ENCODE data around the gene REG3G. TPM values are rescaled to one million over a fixed set of nuclear protein-coding genes. Genes with fewer than 3 reads are reported as not detected.
A peak's percentile ranks its signal among the peaks of the same experiment; 100 is the strongest.

Gene REG3G
- total and polyA plus RNA-seq, 5 donors, result not detected

DNA sequence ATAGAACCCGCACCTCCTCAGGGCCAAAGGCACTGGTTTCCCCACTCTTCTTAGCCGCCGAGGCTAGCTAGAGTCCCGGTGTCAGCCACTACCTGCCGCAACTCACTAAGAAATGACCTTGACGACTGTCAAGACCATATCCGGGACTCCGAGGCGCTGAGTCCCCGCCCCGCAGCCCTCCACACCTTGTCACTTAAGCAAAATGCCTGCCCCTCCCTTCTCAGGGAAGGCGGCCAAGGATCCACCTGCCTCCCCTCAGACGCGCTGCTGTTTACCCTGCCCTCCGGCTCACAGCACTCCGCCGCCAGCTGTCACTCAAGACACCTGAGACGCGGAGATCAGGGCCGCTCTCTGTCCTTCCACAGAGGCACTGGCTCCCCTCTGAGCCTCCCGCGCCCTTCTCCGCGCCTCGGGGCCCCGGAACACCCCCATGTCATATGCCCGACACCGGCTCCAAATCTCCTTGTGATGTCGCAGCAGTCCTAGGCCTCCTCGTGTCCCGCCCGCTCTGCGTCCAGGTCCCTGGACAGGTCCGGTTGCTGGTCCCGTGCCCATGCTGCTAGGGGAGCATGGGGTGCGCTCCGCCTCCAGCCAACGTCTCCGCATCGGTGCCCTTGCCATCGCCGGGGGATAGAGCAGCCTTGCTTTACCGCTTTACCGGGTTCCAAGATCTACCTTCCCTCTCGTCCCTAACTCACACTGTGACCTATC, 32.5 kb upstream of the REG3G start:
- Histone ChIP-seq H3K27ac (ENCODE audit: low read length) (no peak overlapping the region), H3K9me3 (ENCODE audit: control insufficient read depth, low read length) (no peaks in the 10 kb centered on the region), H3K27me3 (ENCODE audit: control insufficient read depth, insufficient read depth) (no peaks in the 10 kb centered on the region), H3K4me3 (ENCODE audit: low read length) (no peak overlapping the region), H3K4me1 (ENCODE audit: control insufficient read depth, insufficient read depth, low read length) (no peaks in the 10 kb centered on the region)
- DNase-seq (peak in 1 of 3 donors; percentile 30), ATAC-seq (peak in 1 of 2 donors; percentile 26)
- intact Hi-C loops (cut with DNase I), result no loop called here
- WGBS, result 2% methylated on average over 45 of the region's 45 CpGs

DNA sequence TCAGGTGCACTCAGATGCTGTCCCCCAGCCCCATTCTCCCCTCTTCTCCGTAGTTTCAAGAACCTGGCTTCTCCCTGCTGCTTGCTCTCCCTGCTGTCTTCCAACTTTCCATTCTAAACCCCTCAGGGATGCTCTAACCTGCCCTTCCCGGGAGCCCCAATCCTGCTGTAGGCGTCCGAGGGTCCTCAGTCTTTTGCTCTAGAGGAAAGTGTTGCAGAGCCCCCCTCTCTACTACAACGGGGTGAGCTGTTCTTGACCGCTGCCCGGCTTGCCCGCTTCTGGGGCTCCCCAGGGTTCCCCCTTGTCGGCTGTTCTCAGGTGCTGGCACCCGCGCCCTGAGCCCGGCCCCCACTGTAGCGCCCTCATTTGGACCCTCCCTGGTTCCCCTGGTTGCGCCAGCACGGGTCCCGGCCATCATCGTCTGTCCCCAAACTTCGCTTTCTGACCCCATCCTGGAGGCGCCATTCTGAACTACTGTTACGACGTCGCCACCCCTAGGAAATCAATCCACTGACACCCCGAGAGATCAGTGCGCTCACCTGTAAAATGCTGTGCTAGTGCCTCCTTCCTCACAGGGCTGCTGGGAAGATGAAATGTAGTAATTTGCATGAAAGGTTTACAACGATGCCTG, 31.9 kb upstream of the REG3G start:
- Histone ChIP-seq H3K27me3 (ENCODE audit: control insufficient read depth, insufficient read depth) (no peaks in the 10 kb centered on the region), H3K4me1 (ENCODE audit: control insufficient read depth, insufficient read depth, low read length) (no peaks in the 10 kb centered on the region), H3K9me3 (ENCODE audit: control insufficient read depth, low read length) (no peaks in the 10 kb centered on the region), H3K4me3 (ENCODE audit: low read length) (no peak overlapping the region), H3K27ac (ENCODE audit: low read length) (no peak overlapping the region)
- WGBS, result 23% methylated on average over 25 of the region's 25 CpGs
- intact Hi-C loops (cut with DNase I), result no loop called here
- ATAC-seq (no peak), DNase-seq (no peak)

DNA sequence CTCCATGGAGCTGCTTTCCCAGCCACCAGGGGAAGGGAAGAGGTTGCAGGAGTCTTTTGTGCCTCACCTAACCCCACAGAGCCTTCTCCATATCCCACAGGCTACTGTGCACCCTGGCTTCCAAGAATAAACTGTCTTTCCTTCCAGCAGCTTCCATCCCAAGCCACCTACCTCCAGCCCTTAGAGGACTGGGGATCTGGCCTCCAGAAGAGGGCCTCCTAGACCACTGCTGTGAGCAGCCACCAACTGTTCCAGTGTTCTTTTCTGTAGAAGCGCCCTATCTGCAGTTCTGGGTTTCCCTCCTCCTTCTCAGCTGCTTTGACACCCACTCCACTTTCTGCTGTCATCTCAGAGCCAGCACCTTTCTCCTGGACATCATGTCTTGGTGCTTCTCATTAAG, 30.7 kb upstream of the REG3G start:
- Histone ChIP-seq H3K9me3 (ENCODE audit: control insufficient read depth, low read length) (no peaks in the 10 kb centered on the region), H3K4me1 (ENCODE audit: control insufficient read depth, insufficient read depth, low read length) (no peaks in the 10 kb centered on the region), H3K27ac (ENCODE audit: low read length) (no peak overlapping the region), H3K27me3 (ENCODE audit: control insufficient read depth, insufficient read depth) (no peaks in the 10 kb centered on the region), H3K4me3 (ENCODE audit: low read length) (no peak overlapping the region)
- DNase-seq, result no peak
- WGBS, result 75% methylated on average over 1 of the region's 1 CpG
- ATAC-seq, result no peak
- intact Hi-C loops (cut with DNase I), result no loop called here

DNA sequence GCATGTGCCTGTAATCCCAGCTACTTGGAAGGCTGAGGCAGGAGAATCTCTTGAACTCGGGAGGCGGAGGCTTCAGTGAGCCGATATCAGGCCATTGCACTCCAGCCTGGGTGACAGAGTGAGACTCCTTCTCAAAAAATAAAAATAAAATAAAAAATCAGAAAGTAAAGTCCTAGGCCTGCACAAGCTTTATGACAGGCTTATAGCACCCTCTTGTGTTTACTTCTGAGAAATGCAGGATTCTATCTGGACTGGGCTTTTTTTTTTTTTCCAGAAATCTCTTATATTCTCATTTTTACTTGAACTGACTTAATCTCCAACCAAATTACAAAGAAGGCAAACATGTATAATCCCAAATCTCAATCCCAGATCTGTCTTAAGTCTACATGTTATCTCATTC, 26.1 kb upstream of the REG3G start:
- WGBS, result 34% methylated on average over 3 of the region's 3 CpGs
- intact Hi-C loops (cut with DNase I), result no loop called here
- ATAC-seq, result no peak
- Histone ChIP-seq H3K9me3 (ENCODE audit: control insufficient read depth, low read length) (no peaks in the 10 kb centered on the region), H3K4me3 (ENCODE audit: low read length) (no peak overlapping the region), H3K4me1 (ENCODE audit: control insufficient read depth, insufficient read depth, low read length) (no peaks in the 10 kb centered on the region), H3K27me3 (ENCODE audit: control insufficient read depth, insufficient read depth) (no peaks in the 10 kb centered on the region), H3K27ac (ENCODE audit: low read length) (no peak overlapping the region)
- DNase-seq, result no peak

DNA sequence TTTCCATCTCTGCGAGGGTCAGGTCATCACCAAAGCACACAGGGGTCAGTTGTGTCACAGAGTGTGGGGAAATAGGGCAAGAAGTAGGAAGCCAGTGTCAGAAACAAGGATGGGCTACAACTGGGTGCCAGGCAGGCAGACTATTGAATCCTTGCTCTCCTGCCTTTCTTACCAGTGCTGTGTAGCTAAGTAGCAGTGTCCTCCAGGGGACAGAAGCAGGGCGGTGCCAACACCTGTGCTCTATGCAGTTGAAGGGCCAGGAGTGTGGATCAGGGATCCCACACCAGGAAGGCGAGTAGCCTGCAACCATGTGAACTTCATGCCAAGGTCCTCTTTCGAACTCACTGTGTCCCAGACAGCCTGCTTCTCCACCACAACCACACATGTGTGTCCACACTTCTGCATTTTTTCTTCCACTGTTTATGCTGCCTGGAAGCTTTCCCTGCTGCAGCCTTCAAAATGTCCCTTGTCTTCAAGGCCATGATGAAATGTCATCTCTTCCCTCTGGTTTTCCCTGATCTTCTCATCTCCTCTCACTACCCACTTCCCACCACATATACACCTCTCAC, 25.4 kb upstream of the REG3G start:
- Histone ChIP-seq H3K27ac (ENCODE audit: low read length) (no peak overlapping the region), H3K4me3 (ENCODE audit: low read length) (no peak overlapping the region), H3K9me3 (ENCODE audit: control insufficient read depth, low read length) (no peaks in the 10 kb centered on the region), H3K4me1 (ENCODE audit: control insufficient read depth, insufficient read depth, low read length) (no peaks in the 10 kb centered on the region), H3K27me3 (ENCODE audit: control insufficient read depth, insufficient read depth) (no peaks in the 10 kb centered on the region)
- ATAC-seq (no peak), DNase-seq (no peak)
- intact Hi-C loops (cut with DNase I), result no loop called here
- WGBS, result 73% methylated on average over 4 of the region's 4 CpGs

GRCh38 chr2:79001285-79001684, 24.2 kb upstream of the REG3G start:
- Histone ChIP-seq H3K4me1 (ENCODE audit: control insufficient read depth, insufficient read depth, low read length) (no peaks in the 10 kb centered on the region), H3K9me3 (ENCODE audit: control insufficient read depth, low read length) (no peaks in the 10 kb centered on the region), H3K27me3 (ENCODE audit: control insufficient read depth, insufficient read depth) (no peaks in the 10 kb centered on the region), H3K27ac (ENCODE audit: low read length) (no peak overlapping the region), H3K4me3 (ENCODE audit: low read length) (no peak overlapping the region)
- 75% methylated on average over 1 of the region's 1 CpG for WGBS
- intact Hi-C loops (cut with DNase I), result no loop called here
- ATAC-seq (no peak), DNase-seq (no peak)

GRCh38 chr2:79004680-79005079, 20.8 kb upstream of the REG3G start:
- 52% methylated on average over 5 of the region's 5 CpGs for WGBS
- no peaks in the 10 kb centered on the region for H3K27me3 ChIP-seq (ENCODE audit: control insufficient read depth, insufficient read depth)

GRCh38 chr2:79005216-79005615, 20.3 kb upstream of the REG3G start:
- H3K4me1 ChIP-seq (ENCODE audit: control insufficient read depth, insufficient read depth, low read length), result no peaks in the 10 kb centered on the region
- WGBS, result 37% methylated on average over 3 of the region's 3 CpGs
- no peak overlapping the region for H3K4me3 ChIP-seq (ENCODE audit: low read length)
- H3K27ac ChIP-seq (ENCODE audit: low read length), result no peak overlapping the region
- DNase-seq (no peak), ATAC-seq (no peak)
- H3K9me3 ChIP-seq (ENCODE audit: control insufficient read depth, low read length), result no peaks in the 10 kb centered on the region
- intact Hi-C loops (cut with DNase I), result no loop called here
- H3K27me3 ChIP-seq (ENCODE audit: control insufficient read depth, insufficient read depth), result no peaks in the 10 kb centered on the region

More at GRCh38 chr2:79004680-79005079, 20.8 kb upstream of the REG3G start:
- DNase-seq, result no peak
- no peak overlapping the region for H3K4me3 ChIP-seq (ENCODE audit: low read length)
- no peak for ATAC-seq
- intact Hi-C loops (cut with DNase I), result no loop called here
- H3K4me1 ChIP-seq (ENCODE audit: control insufficient read depth, insufficient read depth, low read length), result no peaks in the 10 kb centered on the region
- H3K9me3 ChIP-seq (ENCODE audit: control insufficient read depth, low read length), result no peaks in the 10 kb centered on the region
- H3K27ac ChIP-seq (ENCODE audit: low read length), result no peak overlapping the region

DNA sequence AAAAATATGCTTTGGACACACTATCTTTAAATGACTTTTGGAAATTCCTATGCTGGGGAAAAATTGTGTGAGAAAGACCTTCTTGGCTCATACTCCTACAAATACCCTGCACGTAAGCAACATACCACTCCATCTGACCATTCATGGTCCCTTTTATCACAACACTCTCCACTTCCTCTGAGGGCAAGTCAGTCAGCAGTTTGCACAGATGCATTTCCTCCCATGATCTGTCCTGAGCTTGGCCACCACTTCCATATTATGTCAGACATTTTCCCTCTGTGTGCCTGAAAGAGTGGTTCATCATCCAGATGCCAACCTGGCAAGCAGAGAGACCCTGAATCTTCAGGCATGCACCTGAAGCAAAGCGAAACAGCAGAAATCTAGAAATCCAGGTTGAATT, 16.1 kb upstream of the REG3G start:
- DNase-seq (no peak), ATAC-seq (no peak)
- WGBS, result 61% methylated on average over 2 of the region's 2 CpGs
- Histone ChIP-seq H3K9me3 (ENCODE audit: control insufficient read depth, low read length) (no peaks in the 10 kb centered on the region), H3K27ac (ENCODE audit: low read length) (no peak overlapping the region), H3K27me3 (ENCODE audit: control insufficient read depth, insufficient read depth) (no peaks in the 10 kb centered on the region), H3K4me3 (ENCODE audit: low read length) (no peak overlapping the region), H3K4me1 (ENCODE audit: control insufficient read depth, insufficient read depth, low read length) (no peaks in the 10 kb centered on the region)
- intact Hi-C loops (cut with DNase I), result no loop called here

- Histone ChIP-seq H3K9me3 (ENCODE audit: control insufficient read depth, low read length) (no peaks in the 10 kb centered on the region), H3K27ac (ENCODE audit: low read length) (no peak overlapping the region), H3K4me1 (ENCODE audit: control insufficient read depth, insufficient read depth, low read length) (no peaks in the 10 kb centered on the region), H3K27me3 (ENCODE audit: control insufficient read depth, insufficient read depth) (no peaks in the 10 kb centered on the region), H3K4me3 (ENCODE audit: low read length) (no peak overlapping the region)
- no peak for ATAC-seq
- DNase-seq, result no peak
- intact Hi-C loops (cut with DNase I), result no loop called here
- 77% methylated on average over 4 of the region's 4 CpGs for WGBS
Observed at GRCh38 chr2:79011496-79011895, 14.0 kb upstream of the REG3G start.

GRCh38 chr2:79013629-79014028, 11.9 kb upstream of the REG3G start:
- ATAC-seq, result no peak

More at GRCh38 chr2:79013629-79014028, 11.9 kb upstream of the REG3G start:
- no peaks in the 10 kb centered on the region for H3K9me3 ChIP-seq (ENCODE audit: control insufficient read depth, low read length)
- WGBS, result 55% methylated on average over 6 of the region's 6 CpGs
- no peak for DNase-seq
- no peaks in the 10 kb centered on the region for H3K4me1 ChIP-seq (ENCODE audit: control insufficient read depth, insufficient read depth, low read length)
- no peaks in the 10 kb centered on the region for H3K27me3 ChIP-seq (ENCODE audit: control insufficient read depth, insufficient read depth)
- H3K4me3 ChIP-seq (ENCODE audit: low read length), result no peak overlapping the region
- intact Hi-C loops (cut with DNase I), result no loop called here
- no peak overlapping the region for H3K27ac ChIP-seq (ENCODE audit: low read length)

Data from right cardiac atrium (tissue), 5 donors.